Raji (cell line): ENCODE data around the gene ZMYND8.

ENCODE experiments used
- POLR2A ChIP-seq: IDR thresholded peaks from 2 replicates; pipeline ENCODE4 v1.6.1; 2011; ENCODE audit warnings: low read depth, low read length, control low read depth; ENCODE audit not compliant: insufficient read depth

ZMYND8 gene

DNA sequence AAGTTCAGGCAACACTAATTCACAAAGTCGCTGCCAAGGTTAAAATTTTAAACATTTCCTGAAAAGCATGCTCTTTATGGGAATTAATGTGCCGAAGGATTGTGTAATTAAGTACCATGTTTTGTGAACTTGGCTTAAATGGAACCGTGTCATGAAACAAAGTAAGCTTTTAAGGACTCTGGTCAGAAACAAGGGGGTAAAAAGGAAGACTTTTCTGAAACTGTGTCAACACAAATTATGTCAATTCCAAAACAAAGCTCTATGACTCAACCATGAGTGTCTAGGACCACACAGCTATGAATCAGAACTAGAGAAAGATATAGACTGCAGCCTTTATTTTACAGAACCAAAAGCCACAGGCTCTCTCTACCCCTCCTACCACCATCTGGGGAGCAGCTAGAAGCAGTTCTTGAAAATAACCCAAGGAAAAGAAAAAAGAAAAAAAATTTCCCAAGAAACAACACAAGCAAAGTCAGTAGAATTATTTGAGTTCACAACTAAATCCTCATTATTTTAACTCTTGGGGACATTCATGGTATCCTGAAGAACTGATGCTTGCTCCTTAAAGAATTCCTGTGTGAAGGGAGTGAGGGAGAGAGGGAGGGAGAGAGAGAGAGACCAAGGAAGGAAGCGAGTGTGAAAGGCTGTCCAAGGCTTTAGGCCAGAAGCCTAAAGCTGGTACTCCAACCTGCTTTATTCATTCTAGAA, 81.9 kb downstream of the ZMYND8 start:
- no peak for TF ChIP-seq POLR2A

DNA sequence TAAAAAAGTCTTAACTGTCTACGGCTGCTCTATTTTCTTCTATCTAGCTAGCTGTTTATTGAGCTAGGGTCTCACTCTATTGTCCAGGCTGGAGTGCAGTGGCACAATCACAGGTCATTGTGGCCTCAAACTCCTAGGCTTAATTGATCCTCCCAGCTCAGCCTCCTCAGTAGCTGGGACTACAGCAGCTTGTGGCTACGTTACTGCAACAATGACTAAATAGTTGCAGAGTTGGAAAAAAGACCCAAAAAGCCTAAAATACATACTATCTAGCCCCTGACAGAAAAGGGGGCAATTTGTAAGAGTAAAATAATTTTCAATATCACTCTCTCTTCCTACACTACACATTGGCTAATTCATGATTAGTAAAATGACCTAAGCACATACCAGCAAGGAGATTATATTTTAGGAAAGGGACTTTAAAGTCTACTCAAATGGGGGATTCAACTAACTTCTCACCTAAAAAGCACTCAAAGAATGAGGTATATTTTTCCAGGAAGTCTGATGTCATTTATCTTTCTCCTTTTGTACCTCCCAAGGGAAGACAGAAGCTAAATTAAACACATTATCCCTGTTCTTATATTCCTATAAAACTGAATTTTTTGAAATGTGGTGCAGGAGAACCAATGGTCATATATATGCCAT, 82.8 kb downstream of the ZMYND8 start:
- no peak for TF ChIP-seq POLR2A

DNA sequence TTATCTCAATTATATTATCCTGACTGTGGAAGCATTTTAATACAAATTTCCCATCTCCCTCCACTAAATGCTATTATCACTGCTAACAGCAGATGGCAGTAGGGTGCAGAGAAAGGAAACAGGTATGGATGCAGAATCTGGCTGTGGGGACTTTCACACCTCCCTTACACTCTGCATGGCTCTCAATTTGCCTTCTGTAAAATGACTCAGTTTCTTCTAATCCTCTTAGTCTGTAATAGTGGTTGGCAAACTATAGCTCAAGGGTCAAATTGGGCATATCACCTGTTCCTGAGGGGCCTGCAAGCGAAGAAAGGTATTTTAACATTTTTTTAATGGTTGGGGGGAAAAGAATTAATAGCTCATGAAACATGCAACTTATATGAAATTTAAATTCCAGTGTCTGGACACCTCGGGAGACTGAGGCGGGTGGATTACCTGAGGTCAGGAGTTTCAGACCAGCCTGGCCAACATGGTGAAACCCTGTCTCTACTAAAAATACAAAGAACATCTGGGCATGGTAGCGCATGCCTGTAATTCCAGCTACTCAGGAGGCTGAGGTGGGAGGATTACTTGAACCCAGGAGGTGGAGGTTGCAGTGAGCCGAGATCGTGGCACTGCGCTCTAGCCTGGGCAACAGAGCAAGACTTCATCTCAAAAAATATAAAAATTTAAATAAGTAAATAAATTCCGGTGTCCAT, 83.5 kb downstream of the ZMYND8 start:
- TF ChIP-seq POLR2A = no peak

DNA sequence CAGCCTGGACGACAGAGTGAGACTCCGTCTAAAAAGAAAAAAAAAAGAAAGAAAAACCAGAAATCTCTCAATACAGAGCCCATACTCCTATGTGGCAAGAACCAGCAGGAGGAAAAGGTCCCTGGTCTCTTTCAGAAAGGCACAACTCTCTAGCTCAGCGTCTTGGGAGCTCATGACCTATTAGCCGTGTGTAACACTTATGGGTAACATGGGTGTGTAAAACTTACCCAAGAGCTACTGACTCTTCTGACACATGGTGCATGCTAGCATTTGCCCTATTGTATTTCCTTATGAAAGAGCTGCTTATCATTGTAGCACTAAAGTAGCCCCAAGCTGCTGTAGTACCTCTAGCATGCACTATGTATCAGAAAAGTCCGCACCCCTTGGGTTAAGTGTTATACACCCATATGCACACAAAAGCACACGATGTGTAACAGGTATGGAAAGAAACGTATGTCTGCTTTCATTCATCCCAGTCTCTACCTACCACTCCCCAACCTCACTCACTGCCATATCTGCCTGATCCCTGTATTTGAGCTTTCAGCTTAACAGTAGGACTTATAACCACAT, 85.4 kb downstream of the ZMYND8 start:
- no peak for TF ChIP-seq POLR2A

DNA sequence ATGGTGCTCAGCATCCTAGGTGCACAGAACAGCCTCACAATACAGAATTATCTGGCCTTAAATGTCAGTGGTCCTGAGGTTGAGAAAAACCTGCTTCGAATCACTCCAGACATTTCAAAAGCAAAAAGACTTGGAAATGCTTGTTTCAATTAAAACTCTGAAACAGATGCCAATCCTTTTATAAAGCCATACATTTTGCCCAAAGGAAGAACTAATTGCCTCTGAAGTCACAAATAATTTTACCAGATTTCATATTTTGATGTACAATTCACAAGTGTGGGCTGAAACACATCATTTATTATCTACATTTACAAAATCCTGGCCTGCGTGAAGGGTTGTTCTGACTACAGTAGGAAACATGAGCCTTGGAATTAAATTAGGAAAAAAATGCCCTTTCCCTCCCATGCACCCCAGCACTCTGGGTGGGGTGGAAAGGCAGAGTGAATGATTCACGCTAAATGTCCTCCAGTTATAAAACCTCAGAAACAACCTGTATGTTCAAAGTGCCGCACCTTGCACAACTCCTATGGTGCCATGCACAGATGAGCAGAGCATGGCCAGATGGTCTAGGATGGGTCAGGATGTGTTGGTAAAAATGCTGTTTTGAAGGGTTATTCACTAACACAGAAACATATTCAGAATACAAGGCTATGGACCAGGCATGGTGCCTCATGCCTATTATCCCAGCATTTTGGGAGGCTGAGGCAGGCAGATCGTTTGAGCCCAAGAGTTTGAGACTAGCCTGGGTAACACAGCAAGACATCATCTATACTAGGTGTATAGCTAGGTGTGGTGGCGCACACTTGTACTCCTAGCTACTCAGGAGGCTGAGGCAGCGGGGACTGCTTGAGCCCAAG, 87.0 kb downstream of the ZMYND8 start:
- no peak for TF ChIP-seq POLR2A

DNA sequence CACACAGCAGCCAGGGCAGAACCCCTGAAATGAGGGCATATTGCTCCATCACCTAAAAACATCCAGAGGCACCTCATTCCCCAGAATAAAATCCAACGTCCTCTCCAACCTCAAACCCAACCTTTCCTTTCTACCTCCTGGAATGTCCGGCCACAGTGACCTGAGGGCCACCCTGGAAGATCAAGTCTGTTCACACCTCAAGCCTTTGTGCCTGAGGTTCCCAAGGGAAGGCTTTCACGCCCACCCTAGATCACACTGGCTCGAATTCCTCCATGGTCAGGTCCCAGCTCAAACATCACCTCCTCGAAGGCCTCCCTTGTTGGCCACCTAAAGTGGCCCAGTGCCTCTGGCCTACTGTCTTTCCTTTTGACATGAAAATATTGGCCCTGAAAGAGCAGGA, 88.9 kb downstream of the ZMYND8 start:
- no peak for TF ChIP-seq POLR2A

DNA sequence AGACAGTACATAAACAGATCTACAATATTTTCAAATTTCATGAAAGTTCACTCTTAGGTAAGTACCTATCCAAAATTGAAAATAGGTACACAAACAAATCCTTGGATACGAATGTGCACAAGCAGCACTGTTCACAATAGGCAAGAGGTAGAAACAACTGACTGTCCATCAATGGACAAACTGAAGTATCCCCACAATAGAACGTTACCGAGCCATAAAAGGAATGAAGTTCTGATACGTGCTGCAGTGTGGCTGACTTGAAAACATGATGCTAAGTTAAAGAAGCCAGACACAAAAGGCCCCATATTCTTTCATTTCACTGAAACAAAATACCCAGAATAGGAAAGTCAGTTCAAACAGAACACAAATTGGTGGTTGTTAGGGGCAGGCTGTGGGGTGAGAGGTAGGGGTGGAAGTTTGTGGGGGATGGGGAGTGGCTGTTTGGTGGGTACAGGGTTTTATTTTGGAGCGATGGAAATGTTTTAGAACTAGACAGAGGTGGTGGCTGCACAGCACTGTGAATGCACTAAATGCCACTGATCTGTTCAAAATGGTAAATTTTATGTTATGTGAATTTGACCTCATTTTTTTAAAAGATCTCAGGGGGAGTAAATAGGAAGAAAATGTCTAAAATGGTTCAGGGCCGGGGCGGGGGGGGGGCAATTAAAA, 89.5 kb downstream of the ZMYND8 start:
- no peak for TF ChIP-seq POLR2A

DNA sequence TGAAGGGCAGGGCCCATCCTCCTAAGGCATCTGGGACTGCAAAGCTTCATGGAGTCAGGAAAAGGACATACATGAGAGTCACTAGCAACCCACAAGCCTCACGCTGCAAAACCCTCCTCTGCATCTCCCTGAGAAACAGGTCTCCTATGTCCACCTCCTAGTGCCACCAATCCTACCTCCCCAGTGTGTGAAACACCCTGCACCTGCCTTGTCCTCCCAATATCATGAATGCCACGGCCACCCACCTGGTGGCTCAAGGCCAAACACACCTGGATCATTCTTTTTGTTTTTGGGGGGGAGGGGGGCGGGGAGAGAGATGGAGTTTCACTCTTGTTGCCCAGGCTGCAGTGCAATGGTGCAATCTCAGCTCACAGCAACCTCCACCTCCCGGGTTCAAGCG, 90.5 kb downstream of the ZMYND8 start:
- no peak for TF ChIP-seq POLR2A

DNA sequence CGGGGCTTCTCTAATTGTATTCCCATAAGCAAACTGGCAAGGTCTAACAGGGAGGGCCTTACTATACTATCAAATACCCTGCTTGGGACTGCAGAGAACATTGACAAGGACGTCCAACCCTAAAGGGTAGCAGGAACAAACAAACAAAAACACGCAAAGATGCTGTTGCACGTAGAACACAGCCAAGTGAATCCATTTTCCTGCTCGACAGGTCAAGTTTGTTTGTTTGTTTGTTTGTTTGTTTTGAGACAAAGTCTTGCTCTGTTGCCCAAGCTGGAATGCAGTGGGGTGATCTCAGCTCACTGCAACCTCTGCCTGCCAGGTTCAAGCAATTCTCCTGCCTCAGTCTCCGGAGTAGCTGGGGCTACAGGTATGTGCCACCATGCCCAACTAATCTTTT, 91.3 kb downstream of the ZMYND8 start:
- no peak for TF ChIP-seq POLR2A

DNA sequence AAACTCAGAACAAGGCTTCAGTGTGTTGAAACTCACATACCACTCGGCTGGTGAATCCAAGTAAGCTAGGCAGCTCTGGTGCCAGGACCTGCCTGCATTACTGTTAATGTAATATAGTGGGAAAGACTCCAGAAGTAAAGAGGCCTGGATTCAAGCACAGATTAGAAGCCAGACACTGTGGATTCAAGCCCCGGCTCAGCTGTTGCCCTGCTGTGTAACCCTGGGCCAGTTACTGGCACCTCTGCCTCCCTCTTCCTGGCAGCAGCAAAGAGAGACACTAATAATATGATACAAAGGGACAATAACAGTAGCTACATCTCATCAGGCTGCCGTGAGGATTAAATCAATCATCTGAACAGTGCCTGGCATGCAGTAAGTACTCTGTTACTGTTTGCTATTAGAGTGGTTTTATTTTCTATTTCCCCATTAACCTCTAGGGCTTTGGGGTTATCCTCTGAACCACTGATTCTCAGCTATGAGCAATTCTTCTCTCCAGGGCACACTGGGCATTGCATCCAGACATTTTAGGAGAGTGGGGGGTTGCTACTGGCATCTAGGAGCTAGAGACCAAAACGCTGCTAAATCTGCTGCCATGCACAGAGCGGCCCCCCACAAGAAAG, 92.9 kb downstream of the ZMYND8 start:
- TF ChIP-seq POLR2A = no peak

DNA sequence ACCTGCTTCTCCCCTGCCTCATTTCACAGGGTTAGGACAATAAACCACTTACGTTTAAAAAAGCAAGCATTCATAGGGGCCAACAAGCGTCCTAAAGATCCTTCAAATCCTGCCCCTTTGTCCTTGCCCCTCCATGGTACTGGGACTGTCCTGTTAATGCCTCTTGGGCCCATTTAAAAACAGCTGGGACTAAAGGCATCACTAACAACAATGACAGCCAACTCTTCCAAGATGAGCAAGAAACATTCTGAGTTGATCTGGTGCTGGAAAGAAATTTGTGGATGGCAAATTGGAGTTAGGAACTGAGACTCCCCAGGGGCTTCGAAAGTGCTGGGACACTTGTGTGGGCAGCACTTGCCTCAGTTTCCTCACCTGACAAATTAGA, 93.4 kb downstream of the ZMYND8 start:
- no peak for TF ChIP-seq POLR2A

DNA sequence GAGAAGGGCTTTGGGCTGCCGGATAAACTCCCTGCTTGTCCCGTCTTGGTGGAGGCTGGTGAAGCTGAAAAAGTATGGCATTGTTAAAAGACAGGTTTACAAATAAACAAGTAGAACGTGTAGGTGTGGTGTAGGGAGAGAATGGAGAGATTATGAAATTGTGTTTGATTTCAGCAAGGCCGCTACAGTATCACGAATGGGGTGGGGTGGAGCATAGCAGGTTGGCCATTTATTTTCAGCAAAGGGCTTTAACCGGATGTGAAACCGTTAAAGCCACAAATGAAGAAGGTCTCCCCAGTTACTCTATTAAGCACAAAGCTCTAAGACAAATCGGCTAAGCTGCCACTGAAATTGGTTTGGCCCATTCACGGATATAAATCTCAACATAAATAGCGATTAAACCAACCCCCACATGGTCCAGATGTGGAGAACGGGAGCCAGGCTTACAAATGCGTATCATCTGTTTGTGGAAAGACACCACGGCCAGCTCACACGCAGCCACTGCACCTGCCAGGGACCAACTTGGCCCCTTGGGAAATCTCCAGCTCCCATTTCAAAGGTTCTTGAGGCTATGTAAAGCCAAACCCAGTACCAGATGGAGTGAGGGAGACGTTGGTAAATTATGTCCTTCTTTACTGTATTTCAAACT, 94.0 kb downstream of the ZMYND8 start:
- TF ChIP-seq POLR2A = peak; percentile 48; the same call in 1 of the 2 replicates

DNA sequence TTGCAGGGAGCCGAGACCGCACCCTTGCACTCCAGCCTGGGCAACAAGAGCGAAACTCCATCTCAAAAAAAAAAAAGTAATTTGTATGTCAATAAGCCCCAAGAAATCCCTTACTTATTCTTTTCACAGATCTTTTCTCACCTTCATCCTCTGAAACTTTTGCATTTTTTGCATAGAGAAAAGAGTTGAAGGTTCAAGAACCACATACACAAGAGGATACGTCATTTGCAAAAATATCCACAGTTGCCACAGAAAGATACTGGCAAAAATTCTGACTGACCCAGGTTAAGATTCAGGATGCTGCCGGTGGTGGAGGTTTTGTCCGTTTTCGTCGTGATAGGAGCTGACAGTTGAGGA, 94.5 kb downstream of the ZMYND8 start:
- no peak for TF ChIP-seq POLR2A
